Measurements from ENCODE around the gene AGXT.

AGXT gene

DNA sequence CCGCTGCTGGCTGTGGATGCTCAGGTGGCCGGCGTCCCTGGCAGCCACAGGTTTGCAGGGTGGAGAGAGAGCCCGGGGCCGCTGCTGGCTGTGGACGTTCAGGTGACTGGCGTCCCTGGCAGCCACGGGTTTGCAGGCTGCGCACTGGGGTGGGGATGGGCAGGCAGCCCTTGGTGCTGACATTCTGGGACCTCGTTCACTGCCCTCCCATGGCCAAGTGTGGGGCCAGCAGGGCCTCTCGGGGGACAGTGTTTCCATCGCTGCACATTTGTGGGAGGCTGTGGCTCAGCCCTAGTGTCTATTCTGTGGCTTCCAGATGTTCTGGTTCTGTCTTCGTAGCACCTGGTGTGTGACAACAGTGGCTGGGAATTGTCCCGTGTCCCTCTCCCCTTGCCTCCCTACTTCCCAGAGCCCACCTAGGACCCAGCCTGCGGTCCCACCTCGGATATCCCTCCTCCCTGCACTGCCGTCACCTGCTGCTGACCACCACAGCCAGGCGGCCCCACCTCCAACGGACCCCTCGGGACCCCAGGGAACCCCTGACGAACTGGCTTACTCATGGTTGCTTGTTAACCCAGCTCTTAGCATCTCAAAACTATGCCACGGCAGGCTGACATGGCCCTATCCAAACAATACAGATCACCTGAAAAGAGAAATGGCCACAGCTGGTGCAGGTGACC lies 38.4 kb downstream of the AGXT start:
- Mint-ChIP-seq H3K27ac (no peak overlapping the region), H3K9me3 (no peaks in the 10 kb centered on the region), H3K36me3 (no peaks in the 10 kb centered on the region), H3K27me3 (no peaks in the 10 kb centered on the region), H3K4me3 (no peak overlapping the region), H3K4me1 (no peaks in the 10 kb centered on the region)

DNA sequence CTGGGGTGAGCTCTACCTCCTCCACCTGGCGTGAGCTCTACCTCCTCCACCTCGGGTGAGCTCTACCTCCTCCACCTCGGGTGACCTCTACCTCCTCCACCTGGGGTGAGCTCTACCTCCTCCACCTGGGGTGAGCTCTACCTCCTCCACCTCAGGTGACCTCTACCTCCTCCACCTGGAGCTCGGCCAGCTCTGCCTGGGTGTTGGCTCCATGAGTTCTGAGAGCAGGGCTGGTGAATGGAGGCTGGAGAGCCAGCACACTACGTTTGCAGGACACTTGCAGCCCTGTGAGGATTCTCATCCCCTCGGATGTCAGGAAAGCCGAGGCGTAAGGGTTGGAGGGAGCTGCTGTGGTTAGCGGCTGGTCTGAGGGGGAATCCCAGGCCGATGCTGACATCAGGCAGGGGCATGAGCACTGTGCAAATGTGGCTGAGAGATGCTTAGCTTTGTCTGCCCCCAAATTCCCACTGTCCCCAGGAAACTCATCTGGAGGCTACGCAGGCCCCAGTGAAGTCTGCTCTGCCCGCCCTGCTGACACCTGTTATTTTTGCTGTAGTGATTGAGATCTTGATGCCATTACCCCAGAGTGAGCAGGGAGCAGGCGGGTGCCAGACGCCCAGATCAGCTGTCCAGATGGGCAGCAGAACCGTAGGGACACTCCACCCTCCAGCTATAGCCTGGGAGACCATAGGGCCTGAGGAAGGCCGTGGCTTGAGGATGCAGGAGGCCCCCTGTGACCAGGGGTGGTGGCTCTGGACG lies 40.8 kb downstream of the AGXT start:
- Mint-ChIP-seq H3K4me3 (no peak overlapping the region), H3K36me3 (no peaks in the 10 kb centered on the region), H3K4me1 (no peaks in the 10 kb centered on the region), H3K27me3 (peaks cover 3% of the 10 kb centered on the region), H3K27ac (peak overlapping the region; percentile 35), H3K9me3 (no peaks in the 10 kb centered on the region)

DNA sequence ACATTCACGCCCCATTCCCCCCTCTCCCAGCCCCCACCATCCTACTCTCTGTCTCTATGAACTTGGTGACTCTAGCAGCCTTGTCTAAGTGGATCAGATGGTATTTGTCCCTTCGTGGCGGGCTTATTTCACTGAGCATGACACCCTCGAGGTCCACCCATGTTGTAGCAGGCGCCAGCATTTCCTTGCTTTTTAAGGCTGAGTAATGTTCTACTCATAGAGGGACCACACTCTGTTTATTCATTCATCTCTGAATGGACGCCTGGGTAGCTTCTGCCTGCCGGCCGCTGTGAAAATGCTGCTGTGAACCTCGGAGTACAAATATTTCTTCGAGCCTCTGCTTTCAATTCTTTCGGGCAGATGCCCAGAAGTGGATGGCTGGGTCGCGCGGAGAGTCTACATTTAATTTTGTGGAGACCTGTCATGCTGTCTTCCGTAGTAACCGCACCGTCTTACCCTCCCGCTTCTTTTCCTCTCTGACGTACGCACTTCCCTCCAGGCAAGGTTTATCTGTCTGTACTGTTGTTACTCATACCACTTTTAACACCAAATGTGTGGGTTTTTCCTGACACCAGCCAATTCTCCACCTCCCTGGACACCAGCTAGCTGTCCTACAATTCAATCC lies 43.1 kb downstream of the AGXT start:
- no peaks in the 10 kb centered on the region for H3K9me3 Mint-ChIP-seq
- no peaks in the 10 kb centered on the region for H3K36me3 Mint-ChIP-seq
- H3K4me3 Mint-ChIP-seq: no peak overlapping the region
- peak overlapping the region; percentile 43 for H3K27ac Mint-ChIP-seq
- no peaks in the 10 kb centered on the region for H3K4me1 Mint-ChIP-seq
- peaks cover 8% of the 10 kb centered on the region for H3K27me3 Mint-ChIP-seq

DNA sequence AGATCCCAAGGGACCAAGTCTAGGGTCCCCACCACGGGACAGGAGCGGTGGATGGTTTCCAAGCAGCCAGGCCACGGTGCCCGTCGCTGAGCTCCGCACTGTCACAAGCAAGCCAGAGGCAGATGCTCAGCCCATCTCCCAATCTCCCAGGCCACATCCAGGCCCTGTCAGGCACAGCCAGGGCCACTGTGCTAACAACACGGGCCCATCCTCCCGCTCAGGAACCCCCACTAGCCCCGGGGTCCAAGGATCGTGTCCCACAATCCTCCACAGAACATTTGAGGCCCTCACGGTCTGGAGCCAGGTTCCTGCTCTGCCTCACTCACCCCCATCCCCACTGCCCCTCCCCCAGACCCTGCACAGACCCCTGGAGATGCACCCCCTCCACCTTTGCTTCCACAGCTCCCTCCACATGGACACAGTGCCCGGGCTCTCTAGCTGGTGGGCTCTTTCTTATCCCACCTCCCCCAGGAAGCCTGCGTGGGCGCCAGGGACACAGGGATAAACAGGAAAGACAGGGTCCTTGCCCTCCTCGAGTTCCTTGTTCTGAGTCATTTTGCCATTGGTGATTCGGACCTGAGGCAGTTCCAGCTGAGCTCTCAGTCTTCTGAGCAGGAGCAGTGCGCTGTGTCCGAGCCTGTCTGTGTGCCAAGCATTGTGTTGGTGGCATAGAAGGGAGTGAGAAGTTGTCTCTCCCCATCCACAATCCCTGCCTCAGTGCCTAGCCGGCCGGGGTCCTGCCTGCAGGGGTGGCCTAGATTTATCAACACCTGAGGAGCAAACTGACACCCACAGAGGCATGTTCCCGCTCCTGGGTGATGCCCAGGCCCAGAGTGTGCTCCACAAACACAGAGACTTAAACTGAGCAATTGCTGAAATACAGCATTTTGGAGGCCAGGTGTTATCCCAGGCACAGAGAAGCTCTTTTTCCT lies 44.5 kb downstream of the AGXT start:
- Mint-ChIP-seq H3K9me3 (no peaks in the 10 kb centered on the region), H3K27ac (no peak overlapping the region), H3K27me3 (peaks cover 9% of the 10 kb centered on the region), H3K4me3 (no peak overlapping the region), H3K4me1 (no peaks in the 10 kb centered on the region), H3K36me3 (no peaks in the 10 kb centered on the region)

GRCh38 chr2:240913810-240914644 lies 45.4 kb downstream of the AGXT start:
- no peaks in the 10 kb centered on the region for H3K9me3 Mint-ChIP-seq
- no peaks in the 10 kb centered on the region for H3K36me3 Mint-ChIP-seq
- H3K4me3 Mint-ChIP-seq: no peak overlapping the region
- no peaks in the 10 kb centered on the region for H3K4me1 Mint-ChIP-seq
- H3K27me3 Mint-ChIP-seq: peaks cover 9% of the 10 kb centered on the region
- no peak overlapping the region for H3K27ac Mint-ChIP-seq

DNA sequence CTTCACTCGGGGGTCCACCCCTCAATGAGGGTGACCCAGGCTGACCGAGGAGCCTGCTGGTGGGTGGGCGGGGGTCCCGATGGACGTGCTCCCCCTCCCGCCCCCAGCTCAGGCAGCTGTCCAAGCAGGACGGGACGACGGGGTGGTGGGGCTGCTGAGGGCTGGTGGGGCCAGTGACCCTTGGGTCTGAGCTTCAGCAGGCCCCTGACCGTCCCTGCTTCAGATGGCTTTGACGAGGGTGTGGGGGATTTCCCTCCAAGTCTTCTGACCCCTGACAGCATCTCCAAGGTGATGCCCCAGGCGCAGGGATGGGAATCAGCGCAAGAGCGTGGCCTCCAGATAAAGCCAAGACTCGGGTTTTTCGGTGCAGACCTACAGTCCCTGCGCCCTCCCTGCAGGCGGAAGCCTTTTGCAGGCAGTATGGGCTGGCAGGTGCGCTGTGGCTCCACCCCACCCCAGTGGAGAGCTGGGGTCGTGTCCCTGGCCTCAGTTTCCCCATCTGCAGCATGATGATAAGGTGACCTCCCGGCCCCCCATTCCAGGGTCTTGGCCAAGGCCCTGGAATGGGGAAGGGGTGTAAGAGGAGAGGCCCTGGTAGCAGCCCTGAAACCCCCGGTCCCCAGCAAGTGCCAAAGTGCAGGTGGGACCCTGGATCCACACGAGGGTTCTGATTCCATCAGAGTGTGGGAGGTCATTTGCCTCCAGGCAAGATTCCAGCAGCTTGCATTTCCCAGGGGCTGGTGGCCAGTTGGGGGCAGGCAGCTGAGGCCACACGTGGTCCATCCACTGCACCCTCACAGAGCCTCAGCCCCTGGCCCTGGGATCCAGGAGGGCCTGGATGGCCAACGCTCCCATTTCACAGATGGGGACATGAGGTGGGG lies 46.3 kb downstream of the AGXT start:
- Mint-ChIP-seq H3K27ac (no peak overlapping the region), H3K4me3 (no peak overlapping the region), H3K4me1 (no peaks in the 10 kb centered on the region), H3K27me3 (peaks cover 9% of the 10 kb centered on the region), H3K9me3 (no peaks in the 10 kb centered on the region), H3K36me3 (no peaks in the 10 kb centered on the region)

DNA sequence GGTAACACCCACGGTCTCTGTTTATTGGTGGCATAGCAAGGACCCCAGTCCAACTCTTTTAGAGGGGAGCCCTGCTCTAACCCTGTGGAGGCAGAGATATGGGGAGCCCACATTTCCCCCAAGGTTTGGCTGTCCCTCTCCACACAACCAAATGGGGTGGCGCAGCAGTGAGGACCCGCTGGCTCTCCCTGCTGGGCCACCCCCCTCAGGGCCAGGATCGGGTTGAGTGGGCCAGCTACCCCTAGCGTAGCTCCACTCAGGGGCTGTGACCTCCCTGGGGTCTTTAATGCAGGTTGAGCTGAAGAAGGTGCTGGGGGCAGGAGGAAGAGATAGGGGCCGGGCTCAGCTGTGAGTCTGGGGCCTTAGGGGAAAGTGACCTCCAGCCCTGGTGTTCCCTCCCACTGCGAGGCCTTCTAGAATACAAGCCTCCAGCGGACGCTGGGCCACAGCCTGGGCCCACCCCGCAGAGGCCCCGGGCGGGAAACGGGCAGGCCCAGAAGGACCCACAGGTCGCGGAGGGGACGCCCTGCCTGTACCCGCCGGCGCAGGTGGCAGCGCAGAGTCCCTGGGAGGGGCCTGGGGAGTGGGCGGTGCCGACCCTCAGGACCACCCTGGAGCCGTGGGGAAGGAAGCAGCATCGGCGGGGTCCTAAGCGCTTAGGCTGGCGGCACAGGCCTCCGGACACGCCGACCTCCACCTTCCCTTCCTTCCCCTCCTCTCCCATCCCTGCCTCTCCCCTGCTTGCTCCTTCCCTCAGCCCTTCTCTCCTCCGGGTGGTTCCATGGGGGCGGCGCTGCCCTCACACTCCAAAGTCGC lies 47.1 kb downstream of the AGXT start:
- H3K4me1 Mint-ChIP-seq: no peaks in the 10 kb centered on the region

GRCh38 chr2:240916571-240917008 lies 48.0 kb downstream of the AGXT start:
- Mint-ChIP-seq H3K27me3 (peaks cover 9% of the 10 kb centered on the region), H3K36me3 (no peaks in the 10 kb centered on the region), H3K27ac (no peak overlapping the region), H3K4me1 (no peaks in the 10 kb centered on the region), H3K9me3 (no peaks in the 10 kb centered on the region), H3K4me3 (no peak overlapping the region)

More for the DNA sequence above, 47.1 kb downstream of the AGXT start:
- Mint-ChIP-seq H3K9me3 (no peaks in the 10 kb centered on the region), H3K4me3 (no peak overlapping the region), H3K36me3 (no peaks in the 10 kb centered on the region), H3K27me3 (peaks cover 9% of the 10 kb centered on the region), H3K27ac (no peak overlapping the region)

DNA sequence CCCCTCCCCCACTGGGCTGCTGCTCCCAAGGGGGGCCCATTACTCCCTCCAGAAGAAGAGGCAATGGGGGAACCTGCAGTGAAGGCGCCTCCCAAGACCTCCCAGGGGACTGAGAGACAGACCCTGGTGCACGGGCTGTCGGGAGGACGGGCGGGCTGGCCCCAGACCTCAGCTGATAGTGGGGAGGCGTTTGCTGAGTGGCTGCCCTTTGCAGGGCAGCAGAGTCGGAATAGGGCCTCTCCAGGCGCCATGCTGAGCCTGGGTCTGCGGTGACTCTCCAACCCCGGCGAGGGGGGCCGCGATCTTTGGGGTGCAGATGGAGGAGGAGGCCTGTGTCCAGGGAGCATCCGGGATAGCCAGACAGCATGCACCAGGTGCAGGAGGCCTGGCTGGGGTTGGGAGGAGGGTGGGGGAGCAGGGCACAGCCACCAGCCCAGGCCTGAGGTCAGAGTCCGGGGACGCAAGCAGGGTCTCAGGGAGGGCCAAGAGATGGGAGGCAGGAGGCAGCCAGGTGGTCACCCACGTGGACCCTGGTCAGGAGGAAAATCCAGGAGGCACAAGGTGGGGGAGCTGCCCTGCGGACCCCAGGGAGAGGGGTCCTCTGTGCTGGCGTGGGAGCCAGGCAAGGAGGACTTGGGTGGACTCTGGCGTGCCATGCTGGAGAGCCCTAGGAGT lies 48.5 kb downstream of the AGXT start:
- Mint-ChIP-seq H3K27ac (no peak overlapping the region), H3K9me3 (no peaks in the 10 kb centered on the region), H3K4me3 (no peak overlapping the region), H3K27me3 (peaks cover 9% of the 10 kb centered on the region), H3K36me3 (no peaks in the 10 kb centered on the region), H3K4me1 (no peaks in the 10 kb centered on the region)

GRCh38 chr2:240917684-240918257 lies 49.1 kb downstream of the AGXT start:
- Mint-ChIP-seq H3K9me3 (no peaks in the 10 kb centered on the region), H3K27me3 (peaks cover 6% of the 10 kb centered on the region), H3K4me3 (no peak overlapping the region), H3K4me1 (no peaks in the 10 kb centered on the region), H3K27ac (no peak overlapping the region), H3K36me3 (no peaks in the 10 kb centered on the region)

DNA sequence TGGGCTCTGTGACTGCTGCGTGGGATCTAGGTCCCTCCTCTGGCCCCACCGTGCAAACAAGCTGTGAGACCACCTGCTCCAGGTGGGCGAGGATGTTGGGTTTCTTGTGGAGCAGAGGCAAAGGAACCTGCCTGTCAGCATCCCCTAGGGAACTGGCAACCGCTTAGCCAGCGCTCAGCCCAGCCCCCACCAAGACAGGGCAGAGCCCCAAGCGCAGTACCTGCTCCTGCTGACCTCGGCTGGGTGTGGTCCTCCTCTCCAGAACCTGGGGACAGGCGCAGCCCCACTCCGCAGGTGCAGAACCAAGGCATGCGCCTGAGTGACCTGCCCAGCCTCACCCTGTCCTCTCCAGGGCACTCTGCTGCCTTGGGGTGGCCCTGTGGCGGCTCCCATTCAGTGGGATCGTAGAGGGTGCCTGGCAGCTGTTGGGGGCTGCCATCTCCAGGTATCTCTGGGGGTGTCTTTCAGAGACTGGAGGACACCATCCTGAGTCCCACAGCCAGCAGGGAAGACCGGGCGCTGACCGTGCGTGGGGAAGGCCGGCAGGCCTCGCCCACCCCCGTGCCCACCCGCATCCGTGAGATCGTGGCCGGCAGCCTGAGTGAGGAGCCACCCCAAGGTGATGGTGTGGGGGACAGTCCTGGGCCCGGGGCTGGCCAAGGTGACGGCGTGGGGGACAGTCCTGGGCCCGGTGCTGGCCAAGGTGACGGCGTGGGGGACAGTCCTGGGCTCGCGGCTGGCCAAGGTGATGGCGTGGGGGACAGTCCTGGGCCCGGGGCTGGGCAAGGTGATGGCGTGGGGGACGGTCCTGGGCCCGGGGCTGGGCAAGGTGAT lies 49.9 kb downstream of the AGXT start:
- Mint-ChIP-seq H3K9me3 (no peaks in the 10 kb centered on the region), H3K27me3 (peaks cover 6% of the 10 kb centered on the region), H3K36me3 (no peaks in the 10 kb centered on the region), H3K27ac (no peak overlapping the region), H3K4me3 (no peak overlapping the region), H3K4me1 (no peaks in the 10 kb centered on the region)
